NCI-H526 (cell line): ENCODE measurements around the gene PCDHB10.
"Not testable (repeated sequence)": the region's sequence is repeated elsewhere in the genome, so short reads cannot be mapped to it uniquely, and the experiment has no call there.

Experiments
- DNase-seq, 2 experiments: peaks; one replicate each; lab custom pipeline; 2025; lab: John Stamatoyannopoulos, UW

The PCDHB10 gene

GRCh38 chr5:141186897-141187512 lies 5.1 kb upstream of the PCDHB10 start, which contains the start of gene PCDHB9:
PCDHB9 (plus strand) TSS chr5:141187161; CDS start chr5:141187319, 158 bp downstream.
- peak; percentile 8 to 46 for DNase-seq

- not testable (repeated sequence) for DNase-seq
Measured at GRCh38 chr5:141188682-141189081, 3.5 kb upstream of the PCDHB10 start.

- DNase-seq, result not testable (repeated sequence)
Measured at GRCh38 chr5:141189131-141189530, 3.0 kb upstream of the PCDHB10 start.

- not testable (repeated sequence) for DNase-seq
Measured at GRCh38 chr5:141194332-141194731, 2.2 kb downstream of the PCDHB10 start.

GRCh38 chr5:141196363-141196762 lies 4.2 kb downstream of the PCDHB10 start:
- DNase-seq, result no peak

- DNase-seq, result peak; percentile 41 to 72
Measured at GRCh38 chr5:141199359-141200235, 7.4 kb downstream of the PCDHB10 start, which contains the start of gene PCDHB11. PCDHB11 (plus strand) TSS chr5:141199627; CDS start chr5:141199775, 148 bp downstream.

GRCh38 chr5:141201126-141201525 lies 9.0 kb downstream of the PCDHB10 start:
- DNase-seq, result not testable (repeated sequence)

- DNase-seq, result not testable (repeated sequence)
Measured at GRCh38 chr5:141201646-141202045, 9.5 kb downstream of the PCDHB10 start.

- peak; percentile 23 to 45 for DNase-seq
Measured at GRCh38 chr5:141208478-141208877, 16.3 kb downstream of the PCDHB10 start, which contains the start of gene PCDHB12. PCDHB12 (plus strand) TSS chr5:141208719; CDS start chr5:141208908, 189 bp downstream.

DNA sequence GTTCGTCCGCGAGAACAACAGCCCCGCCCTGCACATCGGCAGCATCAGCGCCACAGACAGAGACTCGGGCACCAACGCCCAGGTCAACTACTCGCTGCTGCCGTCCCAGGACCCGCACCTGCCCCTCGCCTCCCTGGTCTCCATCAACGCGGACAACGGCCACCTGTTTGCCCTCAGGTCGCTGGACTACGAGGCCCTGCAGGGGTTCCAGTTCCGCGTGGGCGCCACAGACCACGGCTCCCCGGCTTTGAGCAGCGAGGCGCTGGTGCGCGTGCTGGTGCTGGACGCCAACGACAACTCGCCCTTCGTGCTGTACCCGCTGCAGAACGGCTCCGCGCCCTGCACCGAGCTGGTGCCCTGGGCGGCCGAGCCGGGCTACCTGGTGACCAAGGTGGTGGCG lies 18.1 kb downstream of the PCDHB10 start:
- not testable (repeated sequence) for DNase-seq

DNA sequence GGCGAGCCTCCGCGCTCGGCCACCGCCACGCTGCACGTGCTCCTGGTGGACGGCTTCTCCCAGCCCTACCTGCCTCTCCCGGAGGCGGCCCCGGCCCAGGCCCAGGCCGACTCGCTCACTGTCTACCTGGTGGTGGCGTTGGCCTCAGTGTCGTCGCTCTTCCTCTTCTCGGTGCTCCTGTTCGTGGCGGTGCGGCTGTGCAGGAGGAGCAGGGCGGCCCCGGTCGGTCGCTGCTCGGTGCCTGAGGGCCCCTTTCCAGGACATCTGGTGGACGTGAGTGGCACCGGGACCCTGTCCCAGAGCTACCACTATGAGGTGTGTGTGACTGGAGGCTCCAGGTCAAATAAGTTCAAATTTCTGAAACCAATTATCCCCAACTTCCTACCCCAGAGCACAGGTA lies 18.7 kb downstream of the PCDHB10 start:
- DNase-seq, result not testable (repeated sequence)

DNA sequence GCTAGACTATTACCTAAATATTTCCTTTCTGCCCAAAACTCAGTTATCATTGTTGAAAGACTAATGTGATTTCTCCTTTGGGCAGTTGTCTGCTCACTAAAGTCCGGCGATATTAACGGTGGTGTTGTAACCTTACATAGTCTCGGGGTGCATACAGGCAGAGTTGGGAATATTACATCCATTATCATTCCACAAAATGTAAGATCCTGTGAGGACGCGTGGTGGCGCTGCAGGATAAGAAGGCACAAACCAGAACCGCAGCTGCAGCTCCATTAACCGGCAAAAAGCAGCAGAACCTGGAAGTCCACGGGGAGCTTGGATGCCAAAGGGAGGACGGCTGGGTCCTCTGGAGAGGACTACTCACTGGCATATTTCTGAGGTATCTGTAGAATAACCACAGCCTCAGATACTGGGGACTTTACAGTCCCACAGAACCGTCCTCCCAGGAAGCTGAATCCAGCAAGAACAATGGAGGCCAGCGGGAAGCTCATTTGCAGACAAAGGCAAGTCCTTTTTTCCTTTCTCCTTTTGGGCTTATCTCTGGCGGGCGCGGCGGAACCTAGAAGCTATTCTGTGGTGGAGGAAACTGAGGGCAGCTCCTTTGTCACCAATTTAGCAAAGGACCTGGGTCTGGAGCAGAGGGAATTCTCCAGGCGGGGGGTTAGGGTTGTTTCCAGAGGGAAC lies 21.6 kb downstream of the PCDHB10 start, which contains the start of gene PCDHB13:
Gene PCDHB13 (plus strand): TSS at position 264 of the 684 bp plus-strand sequence. CDS start 205 bp downstream, at position 469.
- DNase-seq, result peak; percentile 60 to 68

GRCh38 chr5:141214583-141214982 lies 22.4 kb downstream of the PCDHB10 start:
- not testable (repeated sequence) for DNase-seq

GRCh38 chr5:141215504-141215903 lies 23.4 kb downstream of the PCDHB10 start:
- DNase-seq, result not testable (repeated sequence)

- DNase-seq, result not testable (repeated sequence)
Measured at GRCh38 chr5:141216035-141216434, 23.9 kb downstream of the PCDHB10 start.

DNA sequence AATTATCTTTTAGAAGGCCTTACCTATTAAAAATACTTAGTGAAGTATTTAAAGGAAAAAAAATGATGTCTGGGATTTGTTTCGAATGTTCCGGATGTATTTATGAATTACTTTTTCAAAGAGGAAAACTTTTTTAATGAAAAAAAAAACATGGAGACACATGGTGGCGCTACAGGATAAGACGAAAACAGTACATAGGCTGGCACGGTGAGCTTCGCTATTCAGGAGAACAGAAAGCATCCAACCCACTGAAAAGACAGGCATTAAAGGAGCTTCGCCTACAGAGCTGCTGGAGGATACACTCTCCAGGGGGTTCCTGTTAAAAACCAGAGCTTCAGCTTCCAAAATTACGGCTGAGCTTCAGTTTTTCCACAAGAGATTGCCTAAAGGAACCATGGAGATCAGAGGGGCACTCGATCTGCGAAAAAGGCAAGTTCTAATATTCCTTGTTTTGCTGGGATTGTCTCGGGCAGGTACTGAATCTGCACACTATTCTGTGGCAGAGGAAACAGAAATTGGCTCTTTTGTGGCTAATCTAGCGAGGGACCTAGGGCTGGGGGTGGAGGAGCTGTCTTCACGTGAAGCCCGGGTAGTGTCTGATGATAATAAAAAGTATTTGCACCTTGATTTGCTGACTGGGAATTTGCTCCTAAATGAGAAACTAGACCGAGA lies 31.1 kb downstream of the PCDHB10 start, which contains the start of gene PCDHB14:
Gene PCDHB14 (plus strand): TSS at position 232 of the 672 bp plus-strand sequence. CDS start 163 bp downstream, at position 395.
- DNase-seq, result peak; percentile 59 to 83

- DNase-seq, result not testable (repeated sequence)
Measured at GRCh38 chr5:141224844-141225243, 32.7 kb downstream of the PCDHB10 start.

DNA sequence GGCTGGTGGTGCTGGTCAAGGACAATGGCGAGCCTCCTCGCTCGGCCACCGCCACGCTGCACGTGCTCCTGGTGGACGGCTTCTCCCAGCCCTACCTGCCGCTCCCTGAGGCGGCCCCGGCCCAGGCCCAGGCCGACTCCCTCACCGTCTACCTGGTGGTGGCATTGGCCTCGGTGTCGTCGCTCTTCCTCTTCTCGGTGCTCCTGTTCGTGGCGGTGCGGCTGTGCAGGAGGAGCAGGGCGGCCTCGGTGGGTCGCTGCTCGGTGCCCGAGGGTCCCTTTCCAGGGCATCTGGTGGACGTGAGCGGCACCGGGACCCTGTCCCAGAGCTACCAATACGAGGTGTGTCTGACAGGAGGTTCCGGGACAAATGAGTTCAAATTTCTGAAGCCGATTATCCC lies 33.3 kb downstream of the PCDHB10 start:
- DNase-seq, result not testable (repeated sequence)

DNA sequence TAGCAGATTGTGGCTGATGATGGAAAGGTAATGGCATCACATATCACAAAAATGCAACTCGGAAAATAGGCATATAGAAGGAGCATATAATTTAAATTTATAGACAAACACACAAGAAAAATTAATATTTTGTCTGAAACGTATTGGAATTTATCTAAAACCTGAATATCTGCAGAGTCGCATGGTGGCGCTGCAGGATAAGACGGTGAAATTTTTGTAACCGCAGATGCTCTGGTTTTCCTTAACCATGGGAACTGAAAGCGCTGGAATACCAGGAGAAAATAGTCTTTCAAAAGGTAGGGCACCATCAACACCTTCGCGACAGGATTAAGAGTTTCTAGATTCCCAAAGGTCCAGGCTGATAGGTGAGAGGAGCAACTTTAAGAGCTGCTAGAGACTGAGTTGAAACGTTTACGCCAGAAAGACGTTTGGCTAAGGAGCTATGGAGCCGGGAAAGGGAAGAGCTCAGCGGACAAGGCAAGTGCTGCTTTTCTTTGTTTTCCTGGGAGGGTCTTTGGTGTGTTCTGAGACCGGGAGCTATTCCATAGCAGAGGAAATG lies 42.0 kb downstream of the PCDHB10 start:
- peak in 1 of 2 experiments; percentile 33 for DNase-seq

DNA sequence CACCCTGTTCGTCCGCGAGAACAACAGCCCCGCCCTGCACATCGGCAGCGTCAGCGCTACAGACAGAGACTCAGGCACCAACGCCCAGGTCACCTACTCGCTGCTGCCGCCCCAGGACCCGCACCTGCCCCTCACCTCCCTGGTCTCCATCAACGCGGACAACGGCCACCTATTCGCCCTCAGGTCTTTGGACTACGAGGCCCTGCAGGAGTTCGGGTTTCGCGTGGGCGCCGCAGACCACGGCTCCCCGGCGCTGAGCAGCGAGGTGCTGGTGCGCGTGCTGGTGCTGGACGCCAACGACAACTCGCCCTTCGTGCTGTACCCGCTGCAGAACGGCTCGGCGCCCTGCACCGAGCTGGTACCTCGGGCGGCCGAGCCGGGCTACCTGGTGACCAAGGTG lies 43.8 kb downstream of the PCDHB10 start:
- DNase-seq, result not testable (repeated sequence)
